H54 (cell line): ENCODE results near the gene ASPDH.

ENCODE experiments used
- DNase-seq: peaks from one replicate; pipeline ENCODE4 v3.0.0; 2011; ENCODE audit warnings: low spot score, mixed read lengths; ENCODE audit not compliant: insufficient read length
- FAIRE-seq: peaks from 3 replicates; lab custom pipeline; 2011; peaks lifted over from hg19 to GRCh38; lab: Jason Lieb, UNC
- POLR2A ChIP-seq: IDR thresholded peaks from 2 replicates; pipeline ENCODE4 v1.6.1; 2011; ENCODE audit warnings: low read depth, mild to moderate bottlenecking, low read length

ASPDH gene

DNA sequence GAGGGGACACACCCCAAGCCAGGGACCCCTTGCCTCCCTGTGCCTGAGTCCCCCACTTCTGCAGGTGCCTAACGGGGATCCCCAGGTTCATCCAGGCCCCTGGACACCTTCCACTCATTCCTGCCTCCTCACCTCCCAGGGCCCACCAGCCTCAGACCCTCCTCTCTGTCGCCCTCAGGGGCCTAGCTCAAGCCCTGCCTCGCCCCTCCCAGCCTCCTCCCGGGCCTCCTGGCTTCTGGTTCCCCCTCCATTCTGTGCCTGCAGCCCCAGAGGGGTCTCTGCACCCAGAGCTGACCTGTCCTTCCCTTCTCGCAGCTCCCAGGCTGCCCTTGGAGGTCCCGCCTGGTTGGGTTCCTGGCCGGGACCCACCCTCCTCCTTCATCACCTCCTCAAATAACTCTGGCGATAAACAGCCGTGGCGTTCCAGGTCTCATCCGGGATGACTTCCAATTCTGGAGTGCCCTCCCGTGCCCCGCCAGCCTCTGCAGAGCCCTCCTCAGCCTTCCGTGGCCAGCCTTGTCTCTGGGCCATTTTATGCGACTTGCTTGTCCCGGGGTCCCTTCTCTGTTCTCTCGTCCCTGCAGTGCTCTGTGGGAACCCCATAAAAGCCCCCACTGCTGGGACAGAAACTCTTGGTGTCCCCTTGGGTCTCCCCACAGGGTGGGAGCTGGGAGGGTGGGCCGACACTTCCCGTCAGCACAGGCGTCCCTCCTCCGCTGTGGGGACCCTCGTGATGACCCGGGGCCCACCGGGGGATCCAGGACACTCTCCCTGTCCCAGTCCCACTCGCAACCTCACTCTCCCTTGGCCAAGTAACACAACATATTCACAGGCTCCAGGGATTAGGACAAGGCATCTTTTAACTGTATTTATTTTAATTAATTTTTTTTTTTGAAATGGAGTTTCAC lies 11.9 kb downstream of the ASPDH start:
- no peak for DNase-seq
- FAIRE-seq, result no peak
- TF ChIP-seq POLR2A, result no peak

GRCh38 chr19:50501186-50501567 lies 12.5 kb downstream of the ASPDH start:
- no peak for DNase-seq
- no peak for TF ChIP-seq POLR2A
- FAIRE-seq, result no peak

GRCh38 chr19:50500753-50501151 lies 13.0 kb downstream of the ASPDH start:
- no peak for FAIRE-seq

GRCh38 chr19:50500060-50500752 lies 13.5 kb downstream of the ASPDH start:
- TF ChIP-seq POLR2A, result no peak
- FAIRE-seq, result no peak
- DNase-seq, result no peak

More at GRCh38 chr19:50500753-50501151, 13.0 kb downstream of the ASPDH start:
- no peak for TF ChIP-seq POLR2A
- no peak for DNase-seq

- TF ChIP-seq POLR2A, result no peak
- FAIRE-seq (no peak), DNase-seq (no peak)
These were observed 15.3 kb downstream of the ASPDH start for GRCh38 chr19:50498219-50499056.

DNA sequence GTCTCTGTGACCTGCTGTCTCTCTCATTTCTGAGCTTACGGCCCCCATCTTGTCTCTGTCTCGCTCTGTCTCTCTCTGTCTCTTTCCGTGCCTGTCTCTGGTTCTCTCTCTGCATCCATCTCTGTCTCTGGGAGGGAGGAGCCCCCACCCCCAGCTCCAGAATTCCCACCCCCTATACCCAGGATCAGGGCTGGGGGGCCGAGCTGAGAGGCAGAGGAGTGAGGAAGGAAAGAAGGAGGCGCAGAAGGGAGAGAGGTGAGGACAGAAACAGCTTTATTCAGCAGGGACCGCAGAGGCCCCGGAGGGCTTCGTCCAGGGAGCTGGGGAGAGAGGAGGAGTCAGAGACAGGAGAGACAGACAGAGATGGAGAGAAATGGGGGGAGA lies 16.7 kb downstream of the ASPDH start:
- FAIRE-seq, result no peak
- no peak for TF ChIP-seq POLR2A
- no peak for DNase-seq

- peak; percentile 59 for DNase-seq
- no peak for FAIRE-seq
- TF ChIP-seq POLR2A, result no peak
These were observed 17.3 kb downstream of the ASPDH start for GRCh38 chr19:50496189-50497021.

DNA sequence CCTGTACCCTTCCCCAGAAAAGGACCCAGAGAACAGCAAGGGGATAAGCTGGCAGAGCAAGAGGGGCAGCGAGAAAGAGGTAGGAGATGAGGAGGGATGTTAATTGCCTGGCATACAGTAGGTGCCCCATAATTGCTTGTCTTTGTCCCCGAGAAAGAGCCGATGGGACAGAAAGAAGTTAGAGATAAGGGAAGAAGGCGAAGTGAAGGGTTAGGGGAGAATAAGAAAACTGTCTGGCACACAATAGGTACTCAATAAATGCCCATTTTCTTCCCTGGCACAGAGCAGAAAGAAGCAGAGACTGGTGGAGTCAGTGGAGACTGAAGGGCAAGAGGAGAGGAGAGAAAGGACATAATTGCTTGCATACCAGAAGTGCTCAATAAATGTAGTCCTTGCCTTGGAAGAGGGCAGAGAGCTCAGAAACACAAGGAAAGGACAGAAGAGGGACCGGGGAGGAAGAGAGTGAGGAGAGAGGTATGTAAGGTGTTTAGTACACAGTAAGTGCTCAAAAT lies 18.6 kb downstream of the ASPDH start:
- DNase-seq, result no peak
- TF ChIP-seq POLR2A, result no peak
- FAIRE-seq, result no peak

- FAIRE-seq, result no peak
- no peak for TF ChIP-seq POLR2A
- no peak for DNase-seq
These were observed 19.3 kb downstream of the ASPDH start for GRCh38 chr19:50494186-50495019.

DNA sequence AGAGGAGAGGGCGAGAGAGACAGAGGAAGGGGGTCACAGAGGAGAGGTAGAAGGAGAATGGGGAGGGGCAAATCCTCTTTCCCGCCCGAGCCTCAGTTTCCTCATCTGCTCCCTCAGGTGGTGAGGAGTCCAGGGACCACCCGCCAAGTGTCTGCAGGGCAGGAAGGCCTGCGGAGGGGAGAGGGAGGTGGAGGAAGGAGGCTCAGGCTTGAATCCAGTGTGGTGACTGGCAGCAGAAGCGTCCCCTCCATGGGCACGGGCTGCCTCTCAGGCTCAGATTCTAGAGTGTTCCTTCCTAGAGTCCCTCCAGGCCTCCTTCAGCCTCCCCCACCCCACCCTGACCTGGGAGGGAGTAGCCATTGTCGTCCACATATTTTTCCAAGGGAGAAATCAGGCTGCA lies 20.5 kb downstream of the ASPDH start:
- no peak for TF ChIP-seq POLR2A
- no peak for DNase-seq
- FAIRE-seq, result no peak

- no peak for FAIRE-seq
- no peak for DNase-seq
- no peak for TF ChIP-seq POLR2A
These were observed 21.2 kb downstream of the ASPDH start for GRCh38 chr19:50492303-50493052.
